H9 (cell line): ENCODE data around the gene TMC3. TPM values are rescaled to one million over a fixed set of nuclear protein-coding genes. Genes with fewer than 3 reads are reported as not detected.

Experiments
- DNase-seq: peaks from one replicate; pipeline ENCODE4 v3.0.0-alpha.2; 2017
- H2AFZ ChIP-seq: one replicate; pipeline ENCODE4 v1.6.1; 2013; ENCODE audit warnings: mild to moderate bottlenecking, low read length, control low read depth, moderate library complexity
- H2AK5ac ChIP-seq: 2 replicates; pipeline ENCODE4 v1.6.1; 2013; ENCODE audit warnings: low read length, control low read depth, mixed read lengths; ENCODE audit not compliant: insufficient read length
- H2BK120ac ChIP-seq: one replicate; pipeline ENCODE4 v1.6.1; 2013; ENCODE audit warnings: low read depth, mild to moderate bottlenecking, low read length, control low read depth, inconsistent platforms; ENCODE audit not compliant: poor library complexity, severe bottlenecking
- H2BK12ac ChIP-seq: 2 replicates; pipeline ENCODE4 v1.6.1; 2013; ENCODE audit warnings: low read length, control low read depth, mixed read lengths, low read depth; ENCODE audit not compliant: insufficient read length
- H2BK15ac ChIP-seq: 2 replicates; pipeline ENCODE4 v1.6.1; 2013; ENCODE audit warnings: low read depth, low read length, control low read depth
- H2BK20ac ChIP-seq: one replicate; pipeline ENCODE4 v1.6.1; 2013; ENCODE audit warnings: low read depth, mild to moderate bottlenecking, low read length, control low read depth, inconsistent platforms; ENCODE audit not compliant: poor library complexity, severe bottlenecking
- H2BK5ac ChIP-seq: 2 replicates; pipeline ENCODE4 v1.6.1; 2013; ENCODE audit warnings: low read length, control low read depth, mixed read lengths; ENCODE audit not compliant: insufficient read length
- H3K14ac ChIP-seq: 2 replicates; pipeline ENCODE4 v1.6.1; 2013; ENCODE audit warnings: low read length, control low read depth; ENCODE audit not compliant: insufficient read depth
- H3K18ac ChIP-seq: 2 replicates; pipeline ENCODE4 v1.6.1; 2013; ENCODE audit warnings: low read depth, mild to moderate bottlenecking, mixed read lengths, low read length, control low read depth; ENCODE audit not compliant: insufficient read length
- H3K23ac ChIP-seq: 2 replicates; pipeline ENCODE4 v1.6.1; 2013; ENCODE audit warnings: low read length, control low read depth, mixed read lengths, low read depth; ENCODE audit not compliant: insufficient read length
- H3K23me2 ChIP-seq: 2 replicates; pipeline ENCODE4 v1.6.1; 2013; ENCODE audit warnings: low read depth, mild to moderate bottlenecking, mixed read lengths, low read length, control low read depth; ENCODE audit not compliant: insufficient read length, poor library complexity, severe bottlenecking
- H3K27ac ChIP-seq: 2 replicates; pipeline ENCODE4 v1.5.1; 2013; ENCODE audit warnings: low read length, control low read depth, mixed read lengths, low read depth; ENCODE audit not compliant: insufficient read length
- H3K27me3 ChIP-seq: 2 replicates; pipeline ENCODE4 v1.6.1; 2013; ENCODE audit warnings: low read length, control low read depth, inconsistent platforms; ENCODE audit not compliant: insufficient read depth
- H3K4ac ChIP-seq: 2 replicates; pipeline ENCODE4 v1.6.1; 2013; ENCODE audit warnings: low read depth, mild to moderate bottlenecking, control low read depth, inconsistent platforms, low read length, moderate library complexity
- H3K4me1 ChIP-seq: 2 replicates; pipeline ENCODE4 v1.6.1; 2013; ENCODE audit warnings: low read length, control low read depth, inconsistent platforms; ENCODE audit not compliant: insufficient read depth
- H3K4me2 ChIP-seq: 2 replicates; pipeline ENCODE4 v1.6.1; 2013; ENCODE audit warnings: low read length, control low read depth, mixed read lengths; ENCODE audit not compliant: insufficient read length, insufficient read depth
- H3K56ac ChIP-seq: 2 replicates; pipeline ENCODE4 v1.6.1; 2013; ENCODE audit warnings: low read depth, mild to moderate bottlenecking, mixed read lengths, low read length, control low read depth; ENCODE audit not compliant: insufficient read length
- H3K79me1 ChIP-seq: 2 replicates; pipeline ENCODE4 v1.6.1; 2013; ENCODE audit warnings: low read depth, mild to moderate bottlenecking, moderate library complexity, low read length, control low read depth, inconsistent platforms; ENCODE audit not compliant: insufficient read depth, poor library complexity, severe bottlenecking
- H3K79me2 ChIP-seq: 2 replicates; pipeline ENCODE4 v1.6.1; 2013; ENCODE audit warnings: low read length, control low read depth, inconsistent platforms; ENCODE audit not compliant: insufficient read depth
- H3K9ac ChIP-seq: 2 replicates; pipeline ENCODE4 v1.6.1; 2013; ENCODE audit warnings: low read length, control low read depth, mixed read lengths; ENCODE audit not compliant: insufficient read length; ENCODE audit errors: extremely low read depth
- H3K9me3 ChIP-seq: one replicate; pipeline ENCODE4 v1.6.1; 2013; ENCODE audit warnings: low read depth, low read length, inconsistent platforms; ENCODE audit not compliant: control insufficient read depth
- H3T11ph ChIP-seq: one replicate; pipeline ENCODE4 v1.6.1; 2013; ENCODE audit warnings: mild to moderate bottlenecking, low read length, control low read depth, inconsistent platforms
- H4K20me1 ChIP-seq: one replicate; pipeline ENCODE4 v1.6.1; 2013; ENCODE audit not compliant: control insufficient read depth, insufficient read length, insufficient read depth
- H4K5ac ChIP-seq: 2 replicates; pipeline ENCODE4 v1.6.1; 2013; ENCODE audit warnings: low read depth, mild to moderate bottlenecking, mixed read lengths, low read length, control low read depth; ENCODE audit not compliant: insufficient read length
- H4K8ac ChIP-seq: replicated peaks from 2 replicates; pipeline ENCODE4 v1.6.1; 2013; ENCODE audit warnings: low read length, control low read depth, mixed read lengths, low read depth; ENCODE audit not compliant: insufficient read length
- H4K91ac ChIP-seq: 2 replicates; pipeline ENCODE4 v1.6.1; 2013; ENCODE audit warnings: low read depth, mild to moderate bottlenecking, moderate library complexity, mixed read lengths, low read length, control low read depth; ENCODE audit not compliant: insufficient read length
- H3K27ac Mint-ChIP-seq, 3 experiments: 2 replicates in 2 of 3; 3 replicates in 1 of 3; pipeline ENCODE4 v1.8.0; 2020 to 2021; ENCODE audit warnings: mixed read lengths in 3 of 3, mild to moderate bottlenecking in 1 of 3, moderate library complexity in 1 of 3
- H3K27me3 Mint-ChIP-seq: 2 replicates; pipeline ENCODE4 v1.8.0; 2021; ENCODE audit warnings: low read depth, mild to moderate bottlenecking, moderate library complexity, mixed read lengths
- H3K36me3 Mint-ChIP-seq, 3 experiments: 2 replicates in 2 of 3; 3 replicates in 1 of 3; pipeline ENCODE4 v1.8.0; 2020 to 2021; ENCODE audit warnings: low read depth in 3 of 3, mixed read lengths in 3 of 3; ENCODE audit not compliant: insufficient read depth in 1 of 3
- H3K4me1 Mint-ChIP-seq, 2 experiments: 2 replicates each; pipeline ENCODE4 v1.8.0; 2020; ENCODE audit warnings: mixed read lengths in 2 of 2
- H3K4me3 Mint-ChIP-seq, 2 experiments: 2 replicates in 1 of 2; 3 replicates in 1 of 2; pipeline ENCODE4 v1.8.0; 2020 to 2021; ENCODE audit warnings: mild to moderate bottlenecking in 2 of 2, mixed read lengths in 2 of 2, moderate library complexity in 1 of 2
- H3K9me3 Mint-ChIP-seq, 2 experiments: 2 replicates in 1 of 2; 3 replicates in 1 of 2; pipeline ENCODE4 v1.8.0; 2020; ENCODE audit warnings: mild to moderate bottlenecking in 2 of 2, mixed read lengths in 2 of 2, moderate library complexity in 1 of 2
- CTCF ChIP-seq: fragments of 200-600 bp; sonication (generic); conservative IDR thresholded peaks from 3 replicates; pipeline ENCODE4 v1.8.0; 2021; ENCODE audit warnings: antibody characterized with exemption, mild to moderate bottlenecking
- WGBS: extraction: QIAGEN DNeasy Blood & Tissue Kit; methylation state at CpG from one replicate; pipeline ENCODE4 v1.1.7; 2013; ENCODE audit warnings: missing lambda C conversion rate, low lambda C conversion rate, mixed read lengths; ENCODE audit not compliant: insufficient read length; ENCODE audit errors: extremely low coverage; 5-methylcytosine and 5-hydroxymethylcytosine counted together
- total RNA-seq: library from RNA; stranded (reverse); gene quantifications from 2 replicates; pipeline ENCODE4 v1.2.1, GENCODE V29; 2021

TMC3 gene
- total RNA-seq, 1 experiment from 2014 or later = not detected

GRCh38 chr15:81419332-81419943 is 45.4 kb upstream of the TMC3 start:
- Histone ChIP-seq H2AFZ (peak overlapping the region; percentile 79), H3K18ac (no peak overlapping the region), H2BK5ac (no peak overlapping the region), H3K23me2 (no peaks in the 10 kb centered on the region), H3K27me3 (no peaks in the 10 kb centered on the region), H3K23ac (no peak overlapping the region), H3K79me2 (no peaks in the 10 kb centered on the region), H2AK5ac (no peak overlapping the region), H4K20me1 (no peaks in the 10 kb centered on the region), H2BK15ac (no peak overlapping the region), H3K56ac (no peak overlapping the region), H3K9me3 (no peaks in the 10 kb centered on the region), H4K91ac (no peak overlapping the region), H3K4ac (no peak overlapping the region), H3T11ph (no peak overlapping the region), H3K4me2 (peak overlapping the region; percentile 85), H2BK12ac (no peak overlapping the region), H3K14ac (no peak overlapping the region; the same call in 1 of the 2 replicates), H3K27ac (no peak overlapping the region), H4K8ac (no peak overlapping the region), H3K9ac (no peak overlapping the region), H3K4me1 (peaks cover 3% of the 10 kb centered on the region; the same call in 1 of the 2 replicates), H4K5ac (no peak overlapping the region), H2BK120ac (no peak overlapping the region), H2BK20ac (no peak overlapping the region), H3K79me1 (no peaks in the 10 kb centered on the region)
- Mint-ChIP-seq H3K4me1 (peaks cover 18% of the 10 kb centered on the region in 2 experiments), H3K27ac (peak overlapping the region in 2 of 3 experiments; percentile 51 to 89; a peak in 3 of 7 replicates), H3K4me3 (peak overlapping the region in 1 of 2 experiments; percentile 25; a peak in 2 of 5 replicates), H3K36me3 (no peaks in the 10 kb centered on the region), H3K27me3 (no peaks in the 10 kb centered on the region; the same call in 1 of the 2 replicates), H3K9me3 (no peaks in the 10 kb centered on the region; a peak in 1 of 5 replicates)
- no CpG with 5 or more reads among the region's 8 CpGs for WGBS
- peak; percentile 61 for DNase-seq
- TF ChIP-seq CTCF = no peak
